Activated T-cell treated with anti-CD3 and anti-CD28 coated beads, Interleukin-2, amount 50 U/mL, for 72 hours (primary cell): ENCODE results near the gene FABP2. TPM values are rescaled to one million over a fixed set of nuclear protein-coding genes. Genes with fewer than 3 reads are reported as not detected.
"Not testable (repeated sequence)": the region's sequence is repeated elsewhere in the genome, so short reads cannot be mapped to it uniquely, and the experiment has no call there.

Experiments
- ATAC-seq, 2 donors: fragments of 150-1000 bp; cut with Tn5 transposase; replicated peaks in 1 of 2; 2 replicates each; pipeline ENCODE4 v1.10.0; 2021; ENCODE audit warnings: moderate library complexity in 2 of 2, mild to moderate bottlenecking in 1 of 2
- DNase-seq, 2 donors: peaks; one replicate each; pipeline ENCODE4 v3.0.0; 2021 to 2022; ENCODE audit warnings: mixed read lengths in 1 of 2
- H3K27ac Mint-ChIP-seq: one replicate; pipeline ENCODE4 v1.8.0; 2022; ENCODE audit warnings: mild to moderate bottlenecking, moderate library complexity, mixed read lengths
- H3K27me3 Mint-ChIP-seq: one replicate; pipeline ENCODE4 v1.8.0; 2022; ENCODE audit warnings: low read depth, mixed read lengths
- H3K36me3 Mint-ChIP-seq, 2 donors: one replicate each; pipeline ENCODE4 v1.8.0; 2022; ENCODE audit warnings: mixed read lengths in 2 of 2, mild to moderate bottlenecking in 1 of 2; ENCODE audit not compliant: insufficient read depth in 2 of 2
- H3K4me1 Mint-ChIP-seq: one replicate; pipeline ENCODE4 v1.8.0; 2022; ENCODE audit warnings: low read depth, mixed read lengths
- H3K4me3 Mint-ChIP-seq, 2 donors: one replicate each; pipeline ENCODE4 v1.8.0; 2022; ENCODE audit warnings: mild to moderate bottlenecking in 2 of 2, mixed read lengths in 2 of 2, moderate library complexity in 2 of 2
- H3K9me3 Mint-ChIP-seq, 2 donors: one replicate each; pipeline ENCODE4 v1.8.0; 2022; ENCODE audit warnings: mixed read lengths in 2 of 2
- total RNA-seq, 2 donors: library from RNA; stranded (reverse); gene quantifications; one replicate each; pipeline ENCODE4 v1.2.3, GENCODE V29; 2022

FABP2 gene
- total RNA-seq, 2 donors from 2014 or later = not detected

GRCh38 chr4:119279541-119279940, 42.4 kb downstream of the FABP2 start:
- H3K4me1 Mint-ChIP-seq, H3K27ac Mint-ChIP-seq, ATAC-seq, H3K4me3 Mint-ChIP-seq, H3K36me3 Mint-ChIP-seq, H3K27me3 Mint-ChIP-seq, DNase-seq, H3K9me3 Mint-ChIP-seq: not testable (repeated sequence)

- Mint-ChIP-seq H3K9me3 (peaks cover 1 to 3% of the 10 kb centered on the region in 2 donors), H3K27ac (no peak overlapping the region), H3K36me3 (peaks cover 4 to 13% of the 10 kb centered on the region in 2 donors), H3K4me3 (no peak overlapping the region), H3K27me3 (no peaks in the 10 kb centered on the region), H3K4me1 (peaks cover 3% of the 10 kb centered on the region)
- DNase-seq = no peak
- ATAC-seq = no peak
Observed at GRCh38 chr4:119271361-119272085, 50.4 kb downstream of the FABP2 start.

- no peak for ATAC-seq
- Mint-ChIP-seq H3K27me3 (no peaks in the 10 kb centered on the region), H3K36me3 (peaks cover 9 to 18% of the 10 kb centered on the region in 2 donors), H3K9me3 (peaks cover 1 to 4% of the 10 kb centered on the region in 2 donors), H3K27ac (no peak overlapping the region), H3K4me3 (no peak overlapping the region), H3K4me1 (peaks cover 17% of the 10 kb centered on the region)
- no peak for DNase-seq
Observed at GRCh38 chr4:119268466-119268865, 53.5 kb downstream of the FABP2 start.

Other genes with a start within 250 kb of the FABP2 start
- not detected for gene MYOZ2, start 186.3 kb downstream of the FABP2 start, total RNA-seq
- 10 to 100 TPM; 11.3 to 12.6 TPM for gene USP53, start 109.4 kb downstream of the FABP2 start, total RNA-seq